H9 (cell line): ENCODE measurements around the gene RABGAP1. TPM values are rescaled to one million over a fixed set of nuclear protein-coding genes. Genes with fewer than 3 reads are reported as not detected.

ENCODE experiments used
- DNase-seq: peaks from one replicate; pipeline ENCODE4 v3.0.0-alpha.2; 2017
- H2AFZ ChIP-seq: one replicate; pipeline ENCODE4 v1.6.1; 2013; ENCODE audit warnings: mild to moderate bottlenecking, low read length, control low read depth, moderate library complexity
- H2AK5ac ChIP-seq: 2 replicates; pipeline ENCODE4 v1.6.1; 2013; ENCODE audit warnings: low read length, control low read depth, mixed read lengths; ENCODE audit not compliant: insufficient read length
- H2BK120ac ChIP-seq: one replicate; pipeline ENCODE4 v1.6.1; 2013; ENCODE audit warnings: low read depth, mild to moderate bottlenecking, low read length, control low read depth, inconsistent platforms; ENCODE audit not compliant: poor library complexity, severe bottlenecking
- H2BK12ac ChIP-seq: 2 replicates; pipeline ENCODE4 v1.6.1; 2013; ENCODE audit warnings: low read length, control low read depth, mixed read lengths, low read depth; ENCODE audit not compliant: insufficient read length
- H2BK15ac ChIP-seq: 2 replicates; pipeline ENCODE4 v1.6.1; 2013; ENCODE audit warnings: low read depth, low read length, control low read depth
- H2BK20ac ChIP-seq: one replicate; pipeline ENCODE4 v1.6.1; 2013; ENCODE audit warnings: low read depth, mild to moderate bottlenecking, low read length, control low read depth, inconsistent platforms; ENCODE audit not compliant: poor library complexity, severe bottlenecking
- H2BK5ac ChIP-seq: 2 replicates; pipeline ENCODE4 v1.6.1; 2013; ENCODE audit warnings: low read length, control low read depth, mixed read lengths; ENCODE audit not compliant: insufficient read length
- H3K14ac ChIP-seq: 2 replicates; pipeline ENCODE4 v1.6.1; 2013; ENCODE audit warnings: low read length, control low read depth; ENCODE audit not compliant: insufficient read depth
- H3K18ac ChIP-seq: 2 replicates; pipeline ENCODE4 v1.6.1; 2013; ENCODE audit warnings: low read depth, mild to moderate bottlenecking, mixed read lengths, low read length, control low read depth; ENCODE audit not compliant: insufficient read length
- H3K23ac ChIP-seq: 2 replicates; pipeline ENCODE4 v1.6.1; 2013; ENCODE audit warnings: low read length, control low read depth, mixed read lengths, low read depth; ENCODE audit not compliant: insufficient read length
- H3K23me2 ChIP-seq: 2 replicates; pipeline ENCODE4 v1.6.1; 2013; ENCODE audit warnings: low read depth, mild to moderate bottlenecking, mixed read lengths, low read length, control low read depth; ENCODE audit not compliant: insufficient read length, poor library complexity, severe bottlenecking
- H3K27ac ChIP-seq: 2 replicates; pipeline ENCODE4 v1.5.1; 2013; ENCODE audit warnings: low read length, control low read depth, mixed read lengths, low read depth; ENCODE audit not compliant: insufficient read length
- H3K27me3 ChIP-seq: 2 replicates; pipeline ENCODE4 v1.6.1; 2013; ENCODE audit warnings: low read length, control low read depth, inconsistent platforms; ENCODE audit not compliant: insufficient read depth
- H3K4ac ChIP-seq: 2 replicates; pipeline ENCODE4 v1.6.1; 2013; ENCODE audit warnings: low read depth, mild to moderate bottlenecking, control low read depth, inconsistent platforms, low read length, moderate library complexity
- H3K4me1 ChIP-seq: 2 replicates; pipeline ENCODE4 v1.6.1; 2013; ENCODE audit warnings: low read length, control low read depth, inconsistent platforms; ENCODE audit not compliant: insufficient read depth
- H3K4me2 ChIP-seq: 2 replicates; pipeline ENCODE4 v1.6.1; 2013; ENCODE audit warnings: low read length, control low read depth, mixed read lengths; ENCODE audit not compliant: insufficient read length, insufficient read depth
- H3K56ac ChIP-seq: 2 replicates; pipeline ENCODE4 v1.6.1; 2013; ENCODE audit warnings: low read depth, mild to moderate bottlenecking, mixed read lengths, low read length, control low read depth; ENCODE audit not compliant: insufficient read length
- H3K79me1 ChIP-seq: 2 replicates; pipeline ENCODE4 v1.6.1; 2013; ENCODE audit warnings: low read depth, mild to moderate bottlenecking, moderate library complexity, low read length, control low read depth, inconsistent platforms; ENCODE audit not compliant: insufficient read depth, poor library complexity, severe bottlenecking
- H3K79me2 ChIP-seq: 2 replicates; pipeline ENCODE4 v1.6.1; 2013; ENCODE audit warnings: low read length, control low read depth, inconsistent platforms; ENCODE audit not compliant: insufficient read depth
- H3K9ac ChIP-seq: 2 replicates; pipeline ENCODE4 v1.6.1; 2013; ENCODE audit warnings: low read length, control low read depth, mixed read lengths; ENCODE audit not compliant: insufficient read length; ENCODE audit errors: extremely low read depth
- H3K9me3 ChIP-seq: one replicate; pipeline ENCODE4 v1.6.1; 2013; ENCODE audit warnings: low read depth, low read length, inconsistent platforms; ENCODE audit not compliant: control insufficient read depth
- H3T11ph ChIP-seq: one replicate; pipeline ENCODE4 v1.6.1; 2013; ENCODE audit warnings: mild to moderate bottlenecking, low read length, control low read depth, inconsistent platforms
- H4K20me1 ChIP-seq: one replicate; pipeline ENCODE4 v1.6.1; 2013; ENCODE audit not compliant: control insufficient read depth, insufficient read length, insufficient read depth
- H4K5ac ChIP-seq: 2 replicates; pipeline ENCODE4 v1.6.1; 2013; ENCODE audit warnings: low read depth, mild to moderate bottlenecking, mixed read lengths, low read length, control low read depth; ENCODE audit not compliant: insufficient read length
- H4K8ac ChIP-seq: replicated peaks from 2 replicates; pipeline ENCODE4 v1.6.1; 2013; ENCODE audit warnings: low read length, control low read depth, mixed read lengths, low read depth; ENCODE audit not compliant: insufficient read length
- H4K91ac ChIP-seq: 2 replicates; pipeline ENCODE4 v1.6.1; 2013; ENCODE audit warnings: low read depth, mild to moderate bottlenecking, moderate library complexity, mixed read lengths, low read length, control low read depth; ENCODE audit not compliant: insufficient read length
- H3K27ac Mint-ChIP-seq, 3 experiments: 2 replicates in 2 of 3; 3 replicates in 1 of 3; pipeline ENCODE4 v1.8.0; 2020 to 2021; ENCODE audit warnings: mixed read lengths in 3 of 3, mild to moderate bottlenecking in 1 of 3, moderate library complexity in 1 of 3
- H3K27me3 Mint-ChIP-seq: 2 replicates; pipeline ENCODE4 v1.8.0; 2021; ENCODE audit warnings: low read depth, mild to moderate bottlenecking, moderate library complexity, mixed read lengths
- H3K36me3 Mint-ChIP-seq, 3 experiments: 2 replicates in 2 of 3; 3 replicates in 1 of 3; pipeline ENCODE4 v1.8.0; 2020 to 2021; ENCODE audit warnings: low read depth in 3 of 3, mixed read lengths in 3 of 3; ENCODE audit not compliant: insufficient read depth in 1 of 3
- H3K4me1 Mint-ChIP-seq, 2 experiments: 2 replicates each; pipeline ENCODE4 v1.8.0; 2020; ENCODE audit warnings: mixed read lengths in 2 of 2
- H3K4me3 Mint-ChIP-seq, 2 experiments: 2 replicates in 1 of 2; 3 replicates in 1 of 2; pipeline ENCODE4 v1.8.0; 2020 to 2021; ENCODE audit warnings: mild to moderate bottlenecking in 2 of 2, mixed read lengths in 2 of 2, moderate library complexity in 1 of 2
- H3K9me3 Mint-ChIP-seq, 2 experiments: 2 replicates in 1 of 2; 3 replicates in 1 of 2; pipeline ENCODE4 v1.8.0; 2020; ENCODE audit warnings: mild to moderate bottlenecking in 2 of 2, mixed read lengths in 2 of 2, moderate library complexity in 1 of 2
- total RNA-seq: library from RNA; stranded (reverse); gene quantifications from 2 replicates; pipeline ENCODE4 v1.2.1, GENCODE V29; 2021
- TF ChIP-seq, protein P1 (sequence below): fragments of 200-600 bp; sonication (generic); conservative IDR thresholded peaks from 3 replicates; pipeline ENCODE4 v1.8.0; 2021; ENCODE audit warnings: antibody characterized with exemption, mild to moderate bottlenecking

The RABGAP1 gene
- total RNA-seq, 1 experiment from 2014 or later: 31.6 TPM

DNA sequence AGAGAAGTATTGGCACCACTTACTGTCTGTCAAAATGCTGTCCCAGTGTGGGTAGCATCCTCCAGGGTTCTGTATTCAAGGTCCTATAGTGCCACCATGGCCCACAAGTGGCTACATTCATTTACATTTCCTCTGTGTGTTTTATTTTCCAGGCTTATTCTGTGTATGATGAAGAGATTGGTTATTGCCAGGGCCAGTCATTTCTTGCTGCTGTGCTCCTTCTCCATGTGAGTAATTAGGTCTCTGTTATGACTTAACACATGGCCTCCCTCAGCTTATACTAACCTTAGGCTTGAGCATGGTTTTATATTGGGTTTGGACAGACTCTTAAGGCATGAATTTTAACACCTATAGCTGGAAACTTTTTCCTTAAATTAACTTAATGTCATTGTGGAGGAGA, 129.4 kb downstream of the RABGAP1 start:
- Histone ChIP-seq H3K4me1 (peaks cover 11% of the 10 kb centered on the region; the same call in 1 of the 2 replicates), H3K18ac (no peak overlapping the region), H4K20me1 (no peaks in the 10 kb centered on the region), H2AFZ (no peak overlapping the region), H2BK15ac (no peak overlapping the region), H3K23ac (no peak overlapping the region), H3K4me2 (no peak overlapping the region), H4K91ac (no peak overlapping the region), H2BK5ac (no peak overlapping the region), H3K79me2 (no peaks in the 10 kb centered on the region), H3T11ph (no peak overlapping the region), H2BK12ac (no peak overlapping the region), H2BK20ac (no peak overlapping the region), H3K9ac (no peak overlapping the region), H3K14ac (no peak overlapping the region), H3K4ac (no peak overlapping the region), H3K27me3 (no peaks in the 10 kb centered on the region), H3K9me3 (no peaks in the 10 kb centered on the region), H3K56ac (no peak overlapping the region), H3K79me1 (no peaks in the 10 kb centered on the region), H3K27ac (no peak overlapping the region), H3K23me2 (no peaks in the 10 kb centered on the region), H2BK120ac (no peak overlapping the region), H4K8ac (no peak overlapping the region), H2AK5ac (no peak overlapping the region), H4K5ac (no peak overlapping the region)
- no peak for DNase-seq
- H3K36me3 Mint-ChIP-seq: peaks cover 4 to 51% (median 42%) of the 10 kb centered on the region in 3 experiments; a peak in 6 of 7 replicates
- no peaks in the 10 kb centered on the region for H3K9me3 Mint-ChIP-seq
- TF ChIP-seq, protein P1, sequence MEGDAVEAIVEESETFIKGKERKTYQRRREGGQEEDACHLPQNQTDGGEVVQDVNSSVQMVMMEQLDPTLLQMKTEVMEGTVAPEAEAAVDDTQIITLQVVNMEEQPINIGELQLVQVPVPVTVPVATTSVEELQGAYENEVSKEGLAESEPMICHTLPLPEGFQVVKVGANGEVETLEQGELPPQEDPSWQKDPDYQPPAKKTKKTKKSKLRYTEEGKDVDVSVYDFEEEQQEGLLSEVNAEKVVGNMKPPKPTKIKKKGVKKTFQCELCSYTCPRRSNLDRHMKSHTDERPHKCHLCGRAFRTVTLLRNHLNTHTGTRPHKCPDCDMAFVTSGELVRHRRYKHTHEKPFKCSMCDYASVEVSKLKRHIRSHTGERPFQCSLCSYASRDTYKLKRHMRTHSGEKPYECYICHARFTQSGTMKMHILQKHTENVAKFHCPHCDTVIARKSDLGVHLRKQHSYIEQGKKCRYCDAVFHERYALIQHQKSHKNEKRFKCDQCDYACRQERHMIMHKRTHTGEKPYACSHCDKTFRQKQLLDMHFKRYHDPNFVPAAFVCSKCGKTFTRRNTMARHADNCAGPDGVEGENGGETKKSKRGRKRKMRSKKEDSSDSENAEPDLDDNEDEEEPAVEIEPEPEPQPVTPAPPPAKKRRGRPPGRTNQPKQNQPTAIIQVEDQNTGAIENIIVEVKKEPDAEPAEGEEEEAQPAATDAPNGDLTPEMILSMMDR: no peak
- no peak overlapping the region for H3K4me3 Mint-ChIP-seq
- no peaks in the 10 kb centered on the region for H3K27me3 Mint-ChIP-seq
- peaks cover 36 to 42% of the 10 kb centered on the region in 2 experiments for H3K4me1 Mint-ChIP-seq
- peak overlapping the region in 1 of 3 experiments; percentile 16; a peak in 1 of 7 replicates for H3K27ac Mint-ChIP-seq
